GM21390 (cell line): ENCODE measurements around the gene GNG7.

Experiments
- ATAC-seq: cut with Tn5 transposase; IDR thresholded peaks from one replicate; pipeline ENCODE4 v1.9.1; 2021; ENCODE audit not compliant: unreplicated experiment

The GNG7 gene

DNA sequence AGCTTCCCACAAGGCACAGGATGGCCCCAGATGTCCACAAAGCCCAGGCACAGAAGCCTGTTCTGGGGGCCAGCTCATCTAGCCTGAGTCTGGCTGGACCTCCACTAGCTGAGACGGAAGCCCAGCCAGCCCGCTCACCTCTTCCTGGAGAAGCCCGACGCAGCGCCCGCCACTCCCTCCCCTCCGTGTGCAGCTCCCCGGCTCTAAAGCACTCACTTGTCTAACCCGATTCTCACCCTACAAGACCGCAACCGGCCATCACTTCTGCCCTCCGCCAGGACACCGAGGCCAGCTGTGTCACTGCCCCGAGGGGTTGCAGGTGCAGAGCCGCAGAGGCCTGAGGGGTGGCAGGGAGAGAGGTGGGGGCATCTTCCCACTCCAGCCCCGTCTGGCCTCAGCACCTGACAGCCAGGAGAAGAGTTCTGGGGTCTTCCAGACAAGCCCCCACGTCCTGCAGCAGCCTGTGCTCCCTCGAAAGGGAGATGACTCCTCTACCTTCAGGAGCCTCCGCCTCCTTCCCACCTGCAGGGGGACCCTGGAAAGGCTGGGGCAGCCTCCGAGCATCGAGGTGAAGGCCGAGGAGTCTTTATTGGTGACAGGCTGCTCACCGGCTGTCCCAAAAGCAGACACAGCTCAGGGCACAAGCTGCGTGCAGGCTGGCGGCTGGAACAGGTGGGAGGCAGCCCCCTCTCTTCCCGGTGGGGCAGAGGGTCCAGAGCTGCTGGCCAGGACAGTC is 24.6 kb upstream of the GNG7 start:
- no peak for ATAC-seq

DNA sequence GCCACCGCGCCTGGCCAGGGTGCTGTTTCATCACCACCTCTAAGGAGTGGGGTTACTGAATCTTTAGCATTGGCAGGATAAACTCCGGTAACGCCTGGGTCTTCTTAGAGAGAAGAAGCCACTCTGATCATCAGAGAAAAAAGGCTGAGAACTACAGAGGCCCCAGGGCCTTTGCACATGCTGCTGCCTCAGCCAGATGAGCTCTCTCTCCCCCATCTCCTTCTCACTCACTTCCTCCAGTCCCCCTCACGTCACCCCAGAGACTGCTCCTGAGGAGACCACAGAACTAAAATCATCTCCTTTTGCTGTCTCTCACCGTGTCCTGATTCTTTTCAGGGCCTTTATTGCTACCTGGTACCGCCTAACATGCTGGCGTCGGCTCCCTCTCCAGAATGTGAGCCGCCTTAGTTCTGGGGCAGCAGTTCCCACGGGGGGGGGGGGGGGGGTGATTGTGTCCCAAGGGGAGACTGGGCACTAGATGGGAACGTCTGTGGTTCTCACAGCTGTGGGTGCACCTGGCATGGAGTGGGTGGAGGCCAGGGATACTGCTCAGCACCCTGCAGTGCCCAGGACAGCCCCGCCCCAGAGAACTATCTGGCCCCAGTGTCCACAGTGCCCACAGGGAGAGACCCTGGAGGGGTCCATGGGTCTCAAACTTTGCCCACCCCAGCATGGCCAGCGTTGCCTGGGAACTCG is 23.8 kb upstream of the GNG7 start:
- ATAC-seq: no peak

DNA sequence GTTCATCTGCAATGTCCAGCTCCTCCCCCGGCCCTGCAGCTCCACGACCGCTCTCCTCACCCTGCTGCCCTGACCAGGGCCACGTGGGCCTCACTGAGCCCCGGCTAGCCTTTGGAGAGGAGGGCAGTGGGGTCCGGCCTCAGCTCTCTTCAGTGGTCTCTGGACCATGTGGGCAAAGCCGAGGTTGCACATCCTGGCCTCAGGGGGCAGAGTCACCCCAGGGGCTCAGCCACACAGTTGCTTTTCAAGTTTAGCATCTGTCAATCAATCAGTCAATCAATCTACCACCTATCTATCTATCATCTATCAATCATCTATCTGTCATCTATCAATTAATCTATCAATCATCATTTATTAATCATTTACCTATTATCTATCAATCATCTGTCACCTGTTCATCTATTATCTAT is 21.7 kb upstream of the GNG7 start:
- no peak for ATAC-seq

DNA sequence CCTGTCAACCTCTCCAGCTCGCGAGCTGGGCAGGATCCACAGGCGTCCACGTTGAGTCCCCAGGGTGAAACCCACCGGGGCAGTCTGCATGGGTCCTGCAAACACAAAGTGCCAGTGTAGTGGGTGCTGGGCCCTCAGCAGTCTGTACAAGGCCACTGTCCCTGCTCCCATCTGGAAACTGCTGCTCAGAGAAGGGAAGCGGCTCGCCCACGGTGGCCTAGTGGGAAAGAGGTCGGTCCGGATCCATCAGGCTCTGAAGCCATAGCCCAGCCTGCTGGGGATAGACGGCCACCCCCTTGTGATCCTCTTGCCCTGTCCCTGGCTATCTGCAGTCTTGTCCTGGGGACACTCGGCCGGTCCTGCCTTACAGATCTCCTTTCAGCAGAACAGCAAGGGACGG is 21.3 kb upstream of the GNG7 start:
- no peak for ATAC-seq

DNA sequence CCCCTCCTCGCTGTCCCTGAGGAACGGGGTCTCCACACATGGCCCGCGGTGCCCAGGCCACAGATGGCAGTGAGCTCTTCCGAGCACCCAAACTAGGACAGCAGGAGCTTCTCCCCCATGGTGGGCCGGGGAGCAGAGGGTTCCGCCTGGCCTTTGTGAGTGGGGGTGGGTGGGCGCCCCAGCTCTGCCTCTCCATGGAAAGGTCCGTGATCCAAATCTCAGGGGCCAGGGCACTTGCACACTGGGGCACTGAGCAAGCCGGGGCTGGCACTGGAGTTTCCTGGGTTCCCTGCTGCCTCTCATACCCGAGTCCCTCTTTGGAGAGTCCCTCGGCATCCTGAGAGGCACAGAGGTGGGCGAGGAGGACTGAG is 20.8 kb upstream of the GNG7 start:
- no peak for ATAC-seq

DNA sequence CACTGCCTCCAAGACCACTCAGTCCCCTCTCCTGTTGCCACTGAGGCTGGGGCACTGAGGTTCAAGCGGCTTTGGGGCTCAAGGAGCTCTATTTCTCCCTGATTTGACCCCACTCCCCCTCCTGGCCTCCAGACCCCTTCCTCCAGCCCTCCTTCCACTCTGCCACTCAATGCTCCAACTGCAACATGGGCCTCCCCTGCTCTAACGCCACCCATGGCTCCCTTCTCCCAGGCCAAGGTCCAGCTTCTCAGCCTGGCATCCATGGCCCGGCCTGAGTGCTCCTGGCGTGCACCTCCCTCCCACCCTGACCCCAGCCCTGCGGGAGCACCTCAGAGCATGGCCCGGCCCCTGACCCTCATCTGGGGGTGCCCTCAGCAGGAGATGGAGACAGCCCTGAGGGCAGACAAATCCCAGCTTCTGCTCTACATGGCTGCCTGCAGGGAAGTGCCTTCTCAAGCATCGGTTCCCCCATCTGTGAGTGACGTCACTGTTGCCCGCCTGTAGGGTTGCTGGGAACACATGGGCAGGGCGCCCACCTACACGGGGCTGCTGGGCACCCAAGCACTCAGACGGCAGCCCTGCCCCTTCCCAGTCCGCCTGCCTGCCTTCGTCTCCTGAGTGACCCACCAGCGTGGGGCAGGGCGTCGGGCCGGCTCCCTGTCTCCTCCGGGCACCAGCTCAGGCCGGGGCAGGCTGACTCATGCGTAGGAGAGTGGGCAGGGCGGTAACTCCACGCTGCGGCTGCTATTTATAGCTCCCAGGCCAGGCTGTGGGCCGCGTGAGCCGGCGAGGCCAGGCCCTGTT is 20.2 kb upstream of the GNG7 start:
- no peak for ATAC-seq

DNA sequence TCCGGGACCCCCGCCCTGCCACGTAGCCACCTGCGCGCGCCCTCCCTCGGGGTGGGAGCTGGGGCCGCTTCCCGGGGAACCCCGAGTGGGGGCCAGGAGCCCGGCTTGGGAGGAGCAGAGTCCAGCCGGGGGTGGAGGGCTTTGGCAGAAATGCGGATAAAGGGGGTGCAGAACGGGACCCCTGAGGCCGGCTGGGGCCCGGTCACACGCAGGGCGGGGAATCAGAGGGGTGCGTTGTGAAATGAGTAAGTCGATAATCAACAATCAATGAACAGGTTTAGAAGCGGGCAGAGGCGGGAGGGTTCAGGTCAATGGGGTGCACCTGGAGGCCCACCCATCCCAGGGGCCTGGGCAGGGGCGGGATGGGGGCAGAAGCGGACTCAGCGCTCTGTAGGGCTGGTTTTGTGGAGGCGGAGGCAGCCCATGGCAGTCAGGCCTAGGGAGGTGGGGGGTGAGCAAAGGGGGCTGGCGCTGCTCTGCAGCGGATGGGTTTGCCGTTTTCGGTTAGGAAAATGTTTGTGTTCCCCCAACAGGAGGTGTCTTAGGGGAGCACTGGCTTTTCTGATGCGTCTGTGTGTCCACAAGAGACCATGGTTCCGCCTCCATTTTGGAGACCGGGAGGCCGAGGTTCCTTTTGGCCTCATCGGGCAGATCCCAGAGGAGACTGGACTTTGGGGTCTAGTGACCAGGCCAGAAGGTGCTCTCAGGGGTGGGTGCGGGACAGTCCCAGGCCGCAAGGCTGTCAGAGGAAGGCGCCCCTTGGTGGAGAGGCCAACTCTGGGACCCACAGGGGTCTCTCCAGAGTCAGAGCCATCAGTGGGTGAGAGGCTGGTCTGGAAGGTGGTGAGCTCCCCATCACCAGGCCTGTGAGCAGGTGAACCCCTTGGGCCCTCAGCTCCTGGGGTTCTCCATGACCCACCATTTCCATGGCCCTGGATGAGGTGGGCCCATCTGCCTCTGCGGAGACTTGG is 19.4 kb upstream of the GNG7 start:
- ATAC-seq: no peak

DNA sequence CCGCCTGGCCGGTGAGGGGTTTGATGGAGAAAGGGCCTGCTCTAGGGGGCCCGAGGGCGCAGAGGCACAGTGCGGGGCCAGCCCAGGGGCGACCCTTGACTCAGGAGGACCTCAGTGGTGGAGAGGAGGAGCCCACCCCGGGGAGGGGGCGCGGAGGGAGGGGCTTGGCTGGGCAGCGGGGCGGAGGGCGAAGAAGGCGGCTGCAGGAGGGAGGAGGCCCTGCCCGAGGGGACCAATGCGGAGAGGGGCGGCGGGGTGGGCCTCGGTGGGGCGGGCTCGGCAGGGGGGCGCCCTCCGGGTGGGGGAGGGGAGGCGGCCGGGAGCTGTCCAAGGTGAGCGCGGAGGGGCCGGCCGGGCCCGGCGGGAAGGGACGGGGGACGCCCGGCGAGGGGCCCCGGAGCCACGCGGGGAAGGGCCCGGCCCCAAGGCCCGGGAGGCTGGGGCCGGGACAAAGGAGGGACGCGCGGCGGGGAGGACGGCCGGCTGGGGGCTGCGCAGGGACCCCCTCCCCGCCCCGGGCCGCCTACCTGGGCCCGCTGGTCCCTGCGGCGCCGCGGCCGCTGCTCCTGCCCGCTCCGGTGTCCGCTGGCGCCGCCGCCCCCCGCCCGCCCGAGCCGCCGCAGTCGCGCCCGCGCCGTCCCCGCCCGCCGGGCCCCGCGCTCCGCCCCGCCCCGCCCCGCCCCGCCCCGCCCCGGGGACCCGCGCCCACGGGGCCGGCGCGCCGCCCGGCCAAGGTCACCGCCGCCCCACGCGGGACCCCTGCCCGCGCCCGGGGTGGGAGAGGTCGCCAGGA is 18.5 kb upstream of the GNG7 start, which contains the start of gene DIRAS1:
TSS of gene DIRAS1 (minus strand) at position 596 of the 793 bp plus-strand sequence. CDS start 3,566 bp downstream, outside the sequence.
- no peak for ATAC-seq

DNA sequence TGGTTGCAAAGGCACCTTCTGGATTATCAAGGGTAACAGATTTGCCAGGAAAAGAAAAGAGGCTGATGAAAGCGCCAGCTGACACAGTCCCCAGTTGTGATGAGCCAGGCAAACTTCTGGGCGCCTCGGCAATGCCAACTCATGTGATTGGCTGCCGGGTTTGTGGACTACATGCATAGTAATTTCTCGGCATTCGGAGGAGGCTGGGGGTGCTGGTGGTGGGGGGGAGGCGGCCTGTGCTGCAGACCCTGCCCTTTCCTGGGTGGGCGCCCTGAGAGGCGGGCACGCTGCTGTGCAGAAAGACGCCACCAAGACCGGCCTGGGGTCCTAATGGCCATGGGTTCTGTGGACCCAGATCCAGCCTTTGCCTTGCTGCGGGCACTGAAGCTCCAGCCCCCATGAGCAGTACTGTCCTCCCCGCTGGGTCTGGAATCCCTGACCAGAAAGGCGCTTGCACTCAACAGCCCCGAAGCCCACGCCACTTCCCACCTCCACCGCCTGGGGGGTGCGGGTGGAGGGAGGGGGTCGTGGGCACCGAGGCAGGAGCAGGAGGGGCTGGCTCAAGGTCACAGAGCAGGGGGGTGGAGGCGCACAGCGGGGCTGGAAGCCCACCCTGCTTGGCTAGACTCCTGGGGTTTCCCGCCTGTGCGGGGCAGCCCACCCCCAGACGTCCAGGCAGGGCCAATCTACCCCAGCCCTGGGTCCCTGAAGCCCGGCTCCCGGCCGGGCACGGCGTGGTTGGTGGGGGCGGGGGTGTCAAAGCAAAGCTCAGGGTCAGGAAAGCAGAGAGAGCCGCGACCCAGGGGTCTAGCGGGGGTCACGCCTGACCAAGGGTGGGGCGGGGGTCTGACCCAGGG is 17.7 kb upstream of the GNG7 start:
- no peak for ATAC-seq

DNA sequence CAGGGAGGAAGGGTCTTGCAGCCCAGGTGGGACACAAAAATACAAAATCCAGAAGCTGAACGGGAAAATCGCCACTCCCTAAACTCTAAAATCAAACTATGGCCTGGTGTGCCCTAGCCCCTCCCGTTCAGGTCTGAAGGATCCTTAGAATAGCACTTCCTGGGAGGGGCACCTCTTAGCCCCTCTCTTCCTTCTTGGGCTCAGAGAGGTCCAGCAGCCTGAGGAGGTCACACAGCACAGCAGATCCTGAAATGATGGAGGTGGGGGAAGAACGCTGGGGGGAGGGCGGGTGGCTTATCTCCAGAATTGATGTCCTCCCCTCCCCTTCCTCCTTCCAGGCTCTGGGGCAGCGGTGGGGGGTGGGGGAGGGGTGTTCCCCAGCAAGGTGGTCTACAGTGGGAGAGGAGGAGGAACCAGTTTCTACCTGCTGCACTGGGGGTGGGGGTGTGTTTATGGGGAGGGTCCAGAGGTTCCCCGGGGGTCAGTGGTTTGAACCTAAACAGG is 16.8 kb upstream of the GNG7 start:
- ATAC-seq: no peak

DNA sequence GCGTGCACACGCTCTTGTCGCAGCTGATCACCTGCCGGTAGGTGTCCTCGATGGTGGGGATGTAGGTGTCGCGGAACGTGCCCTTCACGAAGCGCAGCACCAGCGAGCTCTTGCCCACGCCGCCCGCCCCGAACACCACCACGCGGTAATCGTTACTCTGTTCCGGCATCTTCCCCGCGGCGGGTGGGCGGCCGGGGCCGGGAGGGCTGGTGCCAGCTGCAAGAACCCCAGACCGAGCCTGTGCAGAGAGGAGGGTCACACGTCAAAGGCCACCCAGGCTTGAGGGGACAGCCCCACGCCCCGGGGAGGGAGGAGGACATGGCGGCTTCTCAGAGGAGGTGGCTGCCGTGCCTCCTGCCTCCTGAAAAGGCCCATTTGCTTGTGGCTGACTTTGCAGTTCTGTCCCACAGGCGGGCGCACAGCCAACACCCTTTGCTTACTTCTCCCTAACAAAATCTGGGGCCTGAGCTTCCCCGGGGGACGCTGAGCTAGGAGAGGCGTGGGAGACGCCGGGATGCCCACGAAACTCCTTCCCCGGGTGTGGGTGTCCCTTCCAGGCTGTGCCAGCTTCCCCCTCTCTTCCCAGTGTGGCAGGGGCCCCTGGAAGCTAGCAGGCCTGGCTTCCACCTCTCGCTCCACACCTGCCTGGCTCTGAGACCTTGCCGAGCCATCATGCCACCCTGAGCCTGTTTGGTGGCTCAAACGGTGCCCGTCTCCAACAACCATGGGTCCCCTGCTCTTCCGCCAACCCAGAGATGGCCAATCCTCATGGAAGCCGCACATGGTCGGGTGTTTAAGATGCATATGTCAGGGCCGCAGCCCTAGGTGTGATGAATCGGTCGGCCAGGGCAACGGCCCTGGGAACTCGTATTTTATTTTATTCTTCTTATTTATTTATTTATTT is 15.4 kb upstream of the GNG7 start:
- no peak for ATAC-seq

DNA sequence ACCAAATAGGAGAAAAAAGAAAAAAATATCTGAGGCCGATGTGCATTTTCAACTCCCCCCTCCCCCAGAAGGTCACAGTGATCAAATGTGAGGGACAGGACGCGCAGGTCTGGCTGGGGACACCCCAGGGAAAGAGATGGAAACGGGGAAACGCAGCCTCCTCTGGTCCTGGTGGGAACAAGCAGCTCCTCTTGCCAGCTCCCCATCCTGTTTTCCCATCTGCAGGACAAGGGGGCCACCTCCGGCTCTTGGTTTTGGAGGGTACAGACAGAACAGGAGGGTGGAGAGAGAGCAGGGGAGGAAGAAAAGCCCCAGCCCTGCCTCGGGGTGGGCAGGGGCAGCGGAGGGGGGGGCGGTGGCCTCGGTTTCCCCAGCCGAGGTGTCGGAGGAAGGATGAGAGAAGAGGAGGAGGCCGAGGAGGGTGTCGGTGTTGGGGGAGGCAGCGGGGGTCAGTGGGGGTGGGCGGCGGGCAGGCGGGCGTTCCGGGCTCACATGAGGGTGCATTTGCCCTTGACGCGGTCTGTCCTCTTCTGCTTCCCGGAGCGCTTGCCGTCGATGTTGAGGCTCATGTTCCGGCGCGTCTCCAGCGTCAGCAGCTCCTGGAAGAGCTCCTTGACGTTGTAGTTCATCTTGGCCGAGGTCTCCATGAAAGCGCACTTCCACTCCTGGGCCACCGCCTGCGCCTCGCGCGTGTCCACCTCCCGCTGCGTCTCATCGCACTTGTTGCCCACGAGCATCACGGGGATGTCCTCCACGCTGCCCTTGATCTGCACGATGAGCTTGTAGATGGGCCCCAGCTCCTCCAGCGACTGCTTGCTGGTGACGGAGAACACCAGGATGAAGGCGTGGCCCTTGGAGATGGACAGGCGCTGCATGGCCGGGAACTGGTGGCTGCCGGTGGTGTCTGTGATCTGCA is 14.5 kb upstream of the GNG7 start:
- ATAC-seq: no peak

DNA sequence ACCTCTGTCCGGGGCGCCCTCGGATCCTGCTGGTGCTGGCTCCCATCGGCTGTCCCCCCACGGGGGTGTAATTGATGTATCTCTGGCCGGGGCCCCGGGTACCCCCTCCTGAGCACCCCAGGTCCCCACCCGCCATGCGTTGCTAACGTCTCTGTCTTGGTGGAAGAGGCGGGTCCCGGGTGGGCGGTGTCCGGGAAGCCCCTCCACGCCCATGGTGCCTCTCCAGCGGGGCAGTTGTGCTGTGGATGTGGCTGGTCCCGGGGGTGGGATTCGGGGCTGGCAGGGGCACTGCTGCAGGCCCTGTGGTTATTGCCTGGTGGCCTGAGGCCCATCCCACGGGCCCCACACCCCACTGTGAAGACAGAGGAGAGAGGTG is 13.8 kb upstream of the GNG7 start:
- no peak for ATAC-seq

DNA sequence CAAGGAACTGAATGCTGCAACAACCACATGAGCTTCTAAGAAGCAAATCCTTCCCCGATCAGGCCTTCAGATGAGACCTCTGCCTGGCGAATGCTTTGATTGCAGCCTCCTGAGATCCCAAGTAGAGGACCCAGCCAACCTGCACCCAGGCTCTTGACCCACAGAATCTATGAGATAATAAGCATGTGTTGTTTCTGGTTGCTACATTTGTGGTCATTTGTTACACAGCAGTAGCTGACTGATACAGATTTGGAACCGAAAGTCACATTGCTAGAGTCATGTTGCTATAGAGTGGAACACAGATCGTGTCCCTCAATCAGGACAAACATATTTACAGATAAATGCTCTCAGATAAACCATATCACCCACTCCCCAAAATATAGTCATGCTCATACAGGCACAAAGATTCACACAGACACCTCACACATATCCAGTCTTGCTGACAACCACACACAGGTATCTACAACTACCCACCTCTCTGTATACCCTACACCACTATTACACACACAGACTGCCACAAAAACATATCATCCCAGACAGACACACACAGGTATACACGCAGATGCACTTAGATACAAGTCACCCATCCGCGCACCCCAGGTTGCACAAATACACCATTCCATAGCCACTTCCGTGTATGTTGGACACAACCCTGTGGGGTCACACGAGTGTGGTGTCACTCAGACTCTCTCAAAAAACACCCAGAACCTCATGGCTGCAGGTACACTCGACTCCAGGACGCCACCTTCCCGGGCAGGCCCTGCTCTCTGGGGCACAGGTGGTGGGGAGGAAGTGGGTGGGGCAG is 13.2 kb upstream of the GNG7 start:
- no peak for ATAC-seq

DNA sequence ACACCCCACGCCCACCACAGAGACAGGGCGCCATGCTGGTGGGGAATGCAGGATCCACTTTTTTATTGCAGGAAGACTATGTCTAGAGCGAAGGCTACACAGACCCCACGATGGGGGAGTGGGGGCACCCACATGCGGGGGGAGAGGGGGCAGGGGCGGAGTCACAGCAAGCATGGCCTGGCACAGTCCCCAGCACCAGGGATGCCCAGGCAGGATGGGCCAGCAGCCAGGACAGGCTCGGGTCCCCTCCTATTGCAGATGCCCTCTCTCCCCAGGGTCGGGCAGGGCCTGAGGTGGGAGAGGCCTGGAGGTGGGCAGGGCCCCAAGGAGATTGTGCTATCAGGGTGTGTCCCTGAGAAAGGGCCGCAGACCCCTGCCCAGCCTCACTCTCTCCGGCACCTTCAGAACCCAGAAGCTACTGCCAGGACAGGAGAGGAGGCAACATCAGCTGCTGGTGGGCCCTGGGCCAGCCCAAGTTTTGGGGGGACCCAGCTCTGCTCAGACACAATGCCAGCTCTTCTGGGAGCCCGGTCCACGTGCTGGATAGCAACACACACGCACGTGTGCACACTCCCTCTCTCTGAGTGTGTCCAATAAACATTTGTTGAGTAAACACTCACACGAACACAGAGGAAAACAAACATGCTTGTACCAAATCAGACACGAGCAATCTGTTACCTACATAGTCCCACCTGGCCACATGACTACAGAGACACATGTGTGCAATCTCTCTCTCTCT is 12.2 kb upstream of the GNG7 start:
- ATAC-seq: no peak
